HL-60 (cell line): ENCODE results near the gene OTOS.

Source experiments
- DNase-seq, 2 experiments: peaks; one replicate each; pipeline ENCODE4 v3.0.0-alpha.2; 2010 to 2020; ENCODE audit warnings: low read depth in 1 of 2, low spot score in 1 of 2
- H3K27ac ChIP-seq: fragments of 250-450 bp; sonication (Bioruptor Pico); replicated peaks from 2 replicates; pipeline ENCODE4 v1.5.1; 2020; ENCODE audit warnings: mild to moderate bottlenecking, moderate library complexity
- H3K27me3 ChIP-seq: fragments of 250-450 bp; sonication (Bioruptor Pico); 2 replicates; pipeline ENCODE4 v1.5.1; 2021; ENCODE audit warnings: mild to moderate bottlenecking, moderate library complexity; ENCODE audit not compliant: insufficient read depth, poor library complexity, severe bottlenecking
- H3K4me3 ChIP-seq: replicated peaks from 2 replicates; pipeline ENCODE4 v1.5.1; 2011; ENCODE audit warnings: mild to moderate bottlenecking, control low read depth, low read length; ENCODE audit not compliant: insufficient read depth
- GABPA ChIP-seq: IDR thresholded peaks from 2 replicates; pipeline ENCODE4 v1.6.1; 2012; ENCODE audit warnings: low read depth
- POLR2AphosphoS5 ChIP-seq: IDR thresholded peaks from 2 replicates; pipeline ENCODE4 v1.6.1; 2012; ENCODE audit warnings: low read depth
- SPI1 ChIP-seq: IDR thresholded peaks from 2 replicates; pipeline ENCODE4 v1.6.1; 2012; ENCODE audit warnings: low read depth, mild to moderate bottlenecking, borderline replicate concordance
- TF ChIP-seq, protein P1 (sequence below): IDR thresholded peaks from 2 replicates; pipeline ENCODE4 v1.6.1; 2012; ENCODE audit warnings: low read depth; ENCODE audit not compliant: insufficient replicate concordance
- TF ChIP-seq, protein P2 (sequence below): IDR thresholded peaks from one replicate; pipeline ENCODE4 v1.5.1; 2011; ENCODE audit warnings: low read length, control low read depth, inconsistent platforms; ENCODE audit not compliant: insufficient read depth

OTOS gene

DNA sequence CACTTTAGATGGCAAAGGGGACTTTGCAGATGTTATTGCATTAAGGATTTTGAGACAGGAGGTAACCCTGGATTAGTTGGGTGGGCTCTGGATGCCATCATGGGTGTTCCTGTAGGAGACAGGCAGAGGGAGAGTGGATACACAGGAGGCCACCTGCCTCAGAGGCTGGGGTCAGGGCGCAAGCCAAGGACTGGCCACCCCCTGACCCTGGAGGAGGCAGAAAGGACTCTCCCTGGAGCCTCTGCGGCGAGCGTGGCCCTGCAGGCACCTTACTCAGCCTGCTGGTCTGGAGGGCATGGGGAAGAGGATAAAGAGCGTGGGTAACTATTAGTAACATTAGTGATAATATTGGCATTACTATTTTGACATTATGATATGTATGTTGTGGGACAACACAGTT, 21.6 kb upstream of the OTOS start:
- DNase-seq, result no peak
- Histone ChIP-seq H3K27ac (no peak overlapping the region), H3K27me3 (no peaks in the 10 kb centered on the region)

DNA sequence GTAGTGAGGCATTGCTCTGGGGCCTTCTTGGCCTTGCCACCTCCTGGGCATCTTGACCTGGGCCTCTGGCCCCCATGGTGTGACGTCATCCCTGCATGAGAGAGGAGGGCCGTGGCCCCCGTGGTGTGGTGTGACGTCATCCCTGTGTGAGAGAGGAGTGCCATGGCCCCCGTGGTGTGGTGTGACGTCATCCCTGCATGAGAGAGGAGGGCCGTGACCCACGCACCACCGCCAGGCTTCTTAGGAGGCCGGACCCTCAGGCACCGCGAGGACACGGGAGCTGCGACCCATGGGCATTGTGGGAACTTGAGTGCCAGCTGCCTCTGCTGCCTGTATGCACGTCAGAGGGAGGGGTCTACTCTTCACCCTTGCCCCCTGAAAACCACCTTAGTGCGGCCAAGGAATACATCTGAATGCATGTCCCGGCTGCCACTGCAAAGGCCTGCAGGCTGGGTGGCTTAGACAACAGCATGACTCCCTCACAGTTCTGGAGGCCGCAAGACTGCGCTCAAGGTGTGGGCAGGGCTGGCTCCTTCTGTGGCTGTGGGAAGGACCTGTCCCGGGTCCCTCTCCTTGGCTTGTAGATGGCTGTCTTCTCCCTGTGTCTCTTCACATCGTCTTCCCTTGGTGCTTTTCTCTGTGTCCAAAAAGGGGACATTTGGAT, 20.8 kb upstream of the OTOS start:
- Histone ChIP-seq H3K27ac (no peak overlapping the region), H3K4me3 (no peak overlapping the region), H3K27me3 (no peaks in the 10 kb centered on the region)
- TF ChIP-seq GABPA, result no peak
- TF ChIP-seq, protein P1, sequence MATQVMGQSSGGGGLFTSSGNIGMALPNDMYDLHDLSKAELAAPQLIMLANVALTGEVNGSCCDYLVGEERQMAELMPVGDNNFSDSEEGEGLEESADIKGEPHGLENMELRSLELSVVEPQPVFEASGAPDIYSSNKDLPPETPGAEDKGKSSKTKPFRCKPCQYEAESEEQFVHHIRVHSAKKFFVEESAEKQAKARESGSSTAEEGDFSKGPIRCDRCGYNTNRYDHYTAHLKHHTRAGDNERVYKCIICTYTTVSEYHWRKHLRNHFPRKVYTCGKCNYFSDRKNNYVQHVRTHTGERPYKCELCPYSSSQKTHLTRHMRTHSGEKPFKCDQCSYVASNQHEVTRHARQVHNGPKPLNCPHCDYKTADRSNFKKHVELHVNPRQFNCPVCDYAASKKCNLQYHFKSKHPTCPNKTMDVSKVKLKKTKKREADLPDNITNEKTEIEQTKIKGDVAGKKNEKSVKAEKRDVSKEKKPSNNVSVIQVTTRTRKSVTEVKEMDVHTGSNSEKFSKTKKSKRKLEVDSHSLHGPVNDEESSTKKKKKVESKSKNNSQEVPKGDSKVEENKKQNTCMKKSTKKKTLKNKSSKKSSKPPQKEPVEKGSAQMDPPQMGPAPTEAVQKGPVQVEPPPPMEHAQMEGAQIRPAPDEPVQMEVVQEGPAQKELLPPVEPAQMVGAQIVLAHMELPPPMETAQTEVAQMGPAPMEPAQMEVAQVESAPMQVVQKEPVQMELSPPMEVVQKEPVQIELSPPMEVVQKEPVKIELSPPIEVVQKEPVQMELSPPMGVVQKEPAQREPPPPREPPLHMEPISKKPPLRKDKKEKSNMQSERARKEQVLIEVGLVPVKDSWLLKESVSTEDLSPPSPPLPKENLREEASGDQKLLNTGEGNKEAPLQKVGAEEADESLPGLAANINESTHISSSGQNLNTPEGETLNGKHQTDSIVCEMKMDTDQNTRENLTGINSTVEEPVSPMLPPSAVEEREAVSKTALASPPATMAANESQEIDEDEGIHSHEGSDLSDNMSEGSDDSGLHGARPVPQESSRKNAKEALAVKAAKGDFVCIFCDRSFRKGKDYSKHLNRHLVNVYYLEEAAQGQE, result no peak
- TF ChIP-seq POLR2AphosphoS5, result no peak
- TF ChIP-seq, protein P2, sequence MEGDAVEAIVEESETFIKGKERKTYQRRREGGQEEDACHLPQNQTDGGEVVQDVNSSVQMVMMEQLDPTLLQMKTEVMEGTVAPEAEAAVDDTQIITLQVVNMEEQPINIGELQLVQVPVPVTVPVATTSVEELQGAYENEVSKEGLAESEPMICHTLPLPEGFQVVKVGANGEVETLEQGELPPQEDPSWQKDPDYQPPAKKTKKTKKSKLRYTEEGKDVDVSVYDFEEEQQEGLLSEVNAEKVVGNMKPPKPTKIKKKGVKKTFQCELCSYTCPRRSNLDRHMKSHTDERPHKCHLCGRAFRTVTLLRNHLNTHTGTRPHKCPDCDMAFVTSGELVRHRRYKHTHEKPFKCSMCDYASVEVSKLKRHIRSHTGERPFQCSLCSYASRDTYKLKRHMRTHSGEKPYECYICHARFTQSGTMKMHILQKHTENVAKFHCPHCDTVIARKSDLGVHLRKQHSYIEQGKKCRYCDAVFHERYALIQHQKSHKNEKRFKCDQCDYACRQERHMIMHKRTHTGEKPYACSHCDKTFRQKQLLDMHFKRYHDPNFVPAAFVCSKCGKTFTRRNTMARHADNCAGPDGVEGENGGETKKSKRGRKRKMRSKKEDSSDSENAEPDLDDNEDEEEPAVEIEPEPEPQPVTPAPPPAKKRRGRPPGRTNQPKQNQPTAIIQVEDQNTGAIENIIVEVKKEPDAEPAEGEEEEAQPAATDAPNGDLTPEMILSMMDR, result no peak
- TF ChIP-seq SPI1, result no peak
- no peak for DNase-seq

More for the DNA sequence above, 21.6 kb upstream of the OTOS start:
- no peak overlapping the region for H3K4me3 ChIP-seq
- TF ChIP-seq, protein P2, result no peak
- TF ChIP-seq GABPA (no peak), SPI1 (no peak), POLR2AphosphoS5 (no peak)
- TF ChIP-seq, protein P1, result no peak

DNA sequence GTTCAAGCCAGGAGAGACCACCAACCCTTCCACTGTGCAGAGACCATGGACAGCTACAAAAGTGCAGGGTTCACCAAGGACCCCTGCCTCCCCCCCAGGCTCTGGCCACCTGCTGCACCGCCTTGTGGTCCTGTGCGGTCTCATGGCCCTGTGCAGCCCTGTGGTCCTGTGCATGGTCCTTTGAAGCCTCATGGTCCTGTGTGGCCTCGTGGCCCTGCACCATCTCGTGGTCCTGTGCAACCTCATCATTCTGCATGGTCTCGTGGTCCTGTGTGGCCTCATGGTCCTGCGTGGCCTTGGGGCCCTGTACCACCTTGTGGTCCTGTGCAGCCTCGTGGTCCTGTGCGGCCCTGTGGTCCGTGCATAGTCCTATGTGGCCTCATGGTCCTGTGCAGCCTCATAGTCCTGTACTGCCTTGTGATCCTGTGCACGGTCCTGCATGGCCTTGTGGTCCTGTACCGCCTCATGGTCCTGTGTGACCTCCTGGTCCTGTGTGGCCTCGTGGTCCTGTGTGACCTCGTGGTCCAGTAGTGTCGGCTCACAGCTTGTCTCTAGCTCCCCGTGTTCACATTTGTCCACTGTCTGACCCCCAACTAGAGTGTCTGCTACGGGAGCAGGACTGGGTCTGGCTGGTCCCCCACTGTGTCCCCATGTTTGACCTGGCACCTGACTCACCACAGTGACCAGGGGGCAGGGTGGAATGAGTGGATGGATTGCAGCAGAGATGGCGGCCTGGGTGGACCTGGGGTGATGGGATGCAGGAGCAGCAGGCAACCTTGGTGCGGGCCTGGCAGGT, 20.0 kb upstream of the OTOS start:
- TF ChIP-seq POLR2AphosphoS5 (no peak), SPI1 (no peak), GABPA (no peak)
- TF ChIP-seq, protein P2, result no peak
- TF ChIP-seq, protein P1, result no peak
- no peak overlapping the region for H3K4me3 ChIP-seq
- no peak for DNase-seq

More for the DNA sequence above, 20.0 kb upstream of the OTOS start:
- H3K27ac ChIP-seq, result no peak overlapping the region
- no peaks in the 10 kb centered on the region for H3K27me3 ChIP-seq
